ENCODE data around the gene KAZALD1.
"Not testable (repeated sequence)": the region's sequence is repeated elsewhere in the genome, so short reads cannot be mapped to it uniquely, and the experiment has no call there.

Gene KAZALD1

GRCh38 chr10:101030496-101031127 is 31.2 kb upstream of the KAZALD1 start:
- DNase-seq (ENCODE audit: low read depth), result no peak

GRCh38 chr10:101031128-101031795 is 30.5 kb upstream of the KAZALD1 start, which contains the start of the genes PDZD7 and SFXN3:
TSS of gene PDZD7 (minus strand) at chr10:101031129. CDS start at chr10:101030219, 910 bp downstream.
TSS of gene SFXN3 (plus strand) at chr10:101031234. CDS start at chr10:101034695, 3,461 bp downstream.
- peak; percentile 81 for DNase-seq (ENCODE audit: low read depth)

- DNase-seq (ENCODE audit: low read depth), result no peak
These were observed 29.8 kb upstream of the KAZALD1 start for GRCh38 chr10:101031796-101032636.

- peak; percentile 71 for DNase-seq (ENCODE audit: low read depth)
These were observed 29.1 kb upstream of the KAZALD1 start for GRCh38 chr10:101032637-101033224.

- DNase-seq (ENCODE audit: low read depth), result no peak
These were observed 28.5 kb upstream of the KAZALD1 start for GRCh38 chr10:101033276-101033675.

GRCh38 chr10:101034404-101034803 is 27.4 kb upstream of the KAZALD1 start:
- not testable (repeated sequence) for DNase-seq (ENCODE audit: low read depth)

- DNase-seq (ENCODE audit: low read depth), result no peak
These were observed 26.5 kb upstream of the KAZALD1 start for GRCh38 chr10:101035314-101035713.

GRCh38 chr10:101035916-101036702 is 25.7 kb upstream of the KAZALD1 start:
- DNase-seq (ENCODE audit: low read depth), result no peak

- DNase-seq (ENCODE audit: low read depth), result no peak
These were observed 25.1 kb upstream of the KAZALD1 start for GRCh38 chr10:101036726-101037125.

- DNase-seq (ENCODE audit: low read depth), result no peak
These were observed 23.3 kb upstream of the KAZALD1 start for GRCh38 chr10:101038484-101038883.

- no peak for DNase-seq (ENCODE audit: low read depth)
These were observed 21.7 kb upstream of the KAZALD1 start for GRCh38 chr10:101040061-101040460.

- no peak for DNase-seq (ENCODE audit: low read depth)
These were observed 20.9 kb upstream of the KAZALD1 start for GRCh38 chr10:101040851-101041250.

GRCh38 chr10:101041252-101041761 is 20.5 kb upstream of the KAZALD1 start:
- DNase-seq (ENCODE audit: low read depth), result peak; percentile 69

- no peak for DNase-seq (ENCODE audit: low read depth)
These were observed 19.7 kb upstream of the KAZALD1 start for GRCh38 chr10:101042118-101042517.

GRCh38 chr10:101042667-101043362 is 19.0 kb upstream of the KAZALD1 start:
- DNase-seq (ENCODE audit: low read depth), result peak; percentile 95

- no peak for DNase-seq (ENCODE audit: low read depth)
These were observed 18.5 kb upstream of the KAZALD1 start for GRCh38 chr10:101043363-101043707.

GRCh38 chr10:101044117-101044516 is 17.7 kb upstream of the KAZALD1 start:
- DNase-seq (ENCODE audit: low read depth), result no peak

GRCh38 chr10:101046332-101047238 is 15.2 kb upstream of the KAZALD1 start:
- DNase-seq (ENCODE audit: low read depth), result no peak

GRCh38 chr10:101047268-101047667 is 14.5 kb upstream of the KAZALD1 start:
- no peak for DNase-seq (ENCODE audit: low read depth)
